Astrocyte (in vitro differentiated cells and primary cell): ENCODE data around the gene CYLD. TPM values are rescaled to one million over a fixed set of nuclear protein-coding genes. Genes with fewer than 3 reads are reported as not detected.

Experiments used
- DNase-seq: peaks from one replicate; pipeline ENCODE4 v3.0.0-alpha.2; 2010; ENCODE audit warnings: low read depth
- FAIRE-seq: peaks from 2 replicates; lab custom pipeline; 2011; peaks lifted over from hg19 to GRCh38; lab: Jason Lieb, UNC
- H2AFZ ChIP-seq: 2 replicates; pipeline ENCODE4 v1.6.0; 2012; ENCODE audit warnings: low read depth, low read length, inconsistent platforms
- H3K27ac ChIP-seq: 2 replicates; pipeline ENCODE4 v1.5.1; 2011; ENCODE audit warnings: low read depth, low read length, inconsistent platforms
- H3K27me3 ChIP-seq: 2 replicates; pipeline ENCODE4 v1.6.0; 2011; ENCODE audit warnings: low read length, inconsistent platforms; ENCODE audit not compliant: insufficient read depth
- H3K36me3 ChIP-seq: 2 replicates; pipeline ENCODE4 v1.5.1; 2011; ENCODE audit warnings: low read length, inconsistent platforms; ENCODE audit not compliant: insufficient read depth
- H3K4me1 ChIP-seq: 2 replicates; pipeline ENCODE4 v1.5.1; 2011; ENCODE audit warnings: low read length, inconsistent platforms; ENCODE audit not compliant: insufficient read depth
- H3K4me2 ChIP-seq: 2 replicates; pipeline ENCODE4 v1.6.0; 2012; ENCODE audit warnings: low read length, inconsistent platforms
- H3K4me3 ChIP-seq: 2 replicates; pipeline ENCODE4 v1.5.1; 2011; ENCODE audit warnings: low read depth, mild to moderate bottlenecking, low read length, inconsistent platforms; ENCODE audit not compliant: insufficient read depth
- H3K79me2 ChIP-seq: 2 replicates; pipeline ENCODE4 v1.6.0; 2012; ENCODE audit warnings: mild to moderate bottlenecking, low read length, inconsistent platforms; ENCODE audit not compliant: insufficient read depth
- H3K9ac ChIP-seq: 2 replicates; pipeline ENCODE4 v1.6.0; 2012; ENCODE audit warnings: mild to moderate bottlenecking, low read length, inconsistent platforms
- H3K9me3 ChIP-seq: 2 replicates; pipeline ENCODE4 v1.5.1; 2012; ENCODE audit warnings: low read depth, mild to moderate bottlenecking, low read length, inconsistent platforms; ENCODE audit not compliant: insufficient read depth
- H4K20me1 ChIP-seq: 2 replicates; pipeline ENCODE4 v1.6.0; 2012; ENCODE audit warnings: low read length, inconsistent platforms; ENCODE audit not compliant: insufficient read depth
- H3K27ac Mint-ChIP-seq: one replicate; pipeline ENCODE4 v1.8.0; 2021; ENCODE audit warnings: mild to moderate bottlenecking, mixed read lengths; ENCODE audit not compliant: unreplicated experiment
- H3K27me3 Mint-ChIP-seq: one replicate; pipeline ENCODE4 v1.8.0; 2021; ENCODE audit warnings: low read depth, mixed read lengths; ENCODE audit not compliant: unreplicated experiment
- H3K36me3 Mint-ChIP-seq: one replicate; pipeline ENCODE4 v1.8.0; 2021; ENCODE audit warnings: low read depth, mixed read lengths; ENCODE audit not compliant: unreplicated experiment
- H3K4me1 Mint-ChIP-seq: one replicate; pipeline ENCODE4 v1.8.0; 2021; ENCODE audit warnings: low read depth, mixed read lengths; ENCODE audit not compliant: unreplicated experiment
- H3K4me3 Mint-ChIP-seq: one replicate; pipeline ENCODE4 v1.8.0; 2021; ENCODE audit warnings: mild to moderate bottlenecking, moderate library complexity, mixed read lengths; ENCODE audit not compliant: unreplicated experiment
- H3K9me3 Mint-ChIP-seq: one replicate; pipeline ENCODE4 v1.8.0; 2021; ENCODE audit warnings: mild to moderate bottlenecking, mixed read lengths; ENCODE audit not compliant: unreplicated experiment
- CTCF ChIP-seq: IDR thresholded peaks from 2 replicates; pipeline ENCODE4 v1.5.1; 2011; ENCODE audit warnings: low read depth, mild to moderate bottlenecking, inconsistent platforms, low read length, moderate library complexity; ENCODE audit not compliant: insufficient read depth
- EZH2 ChIP-seq: IDR thresholded peaks from 2 replicates; pipeline ENCODE4 v1.6.1; 2012; ENCODE audit warnings: mild to moderate bottlenecking, low read length, inconsistent platforms; ENCODE audit not compliant: insufficient read depth
- total RNA-seq: library from RNA; stranded (reverse); gene quantifications from 2 replicates; pipeline ENCODE4 v1.2.1, GENCODE V29; 2021

CYLD gene
- total RNA-seq, 1 donor from 2014 or later: 34.2 TPM

GRCh38 chr16:50761267-50761666 lies 19.4 kb downstream of the CYLD start:
- H3K27me3 Mint-ChIP-seq: no peaks in the 10 kb centered on the region
- H3K9ac ChIP-seq: no peak overlapping the region
- H3K36me3 Mint-ChIP-seq: peaks cover 11% of the 10 kb centered on the region
- TF ChIP-seq EZH2 (no peak), CTCF (no peak)
- FAIRE-seq (no peak), DNase-seq (no peak)
- no peak overlapping the region for H2AFZ ChIP-seq
- H3K79me2 ChIP-seq: no peaks in the 10 kb centered on the region
- H3K4me2 ChIP-seq: no peak overlapping the region
- H3K4me3 ChIP-seq: no peak overlapping the region
- H3K4me1 Mint-ChIP-seq: peaks cover 11% of the 10 kb centered on the region
- H3K36me3 ChIP-seq: peaks cover 4% of the 10 kb centered on the region
- H3K27me3 ChIP-seq: no peaks in the 10 kb centered on the region
- H3K4me3 Mint-ChIP-seq: no peak overlapping the region
- no peak overlapping the region for H3K27ac Mint-ChIP-seq
- no peaks in the 10 kb centered on the region for H3K4me1 ChIP-seq
- peaks cover 3% of the 10 kb centered on the region for H4K20me1 ChIP-seq
- peaks cover 8% of the 10 kb centered on the region for H3K9me3 Mint-ChIP-seq
- H3K9me3 ChIP-seq: no peaks in the 10 kb centered on the region
- no peak overlapping the region for H3K27ac ChIP-seq

DNA sequence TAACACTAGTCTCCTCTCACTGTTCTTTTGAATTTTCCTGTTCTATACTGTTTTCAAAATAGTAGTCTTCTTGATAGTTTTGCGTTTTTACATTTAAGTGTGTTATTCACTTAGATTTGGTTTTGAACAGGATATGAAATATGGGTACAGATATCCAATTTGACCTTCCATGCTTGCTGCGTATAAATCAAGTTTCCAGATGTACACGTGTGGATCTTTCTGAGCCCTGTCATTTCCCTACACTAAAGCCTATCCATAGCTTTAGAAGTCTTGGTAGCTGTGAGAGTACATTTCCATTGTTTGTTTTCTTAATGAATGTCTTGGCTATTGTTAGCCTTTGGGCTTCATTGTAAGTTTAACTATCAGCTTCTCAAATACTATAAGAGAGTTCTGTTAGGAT lies 20.4 kb downstream of the CYLD start:
- Mint-ChIP-seq H3K4me1 (peaks cover 11% of the 10 kb centered on the region), H3K27ac (no peak overlapping the region), H3K27me3 (no peaks in the 10 kb centered on the region)

More for the DNA sequence above, 20.4 kb downstream of the CYLD start:
- FAIRE-seq (no peak), DNase-seq (no peak)
- H2AFZ ChIP-seq: no peak overlapping the region
- peaks cover 16% of the 10 kb centered on the region for H3K9me3 Mint-ChIP-seq
- no peak overlapping the region for H3K9ac ChIP-seq
- TF ChIP-seq CTCF: no peak
- TF ChIP-seq EZH2: no peak
- H3K9me3 ChIP-seq: no peaks in the 10 kb centered on the region
- H3K4me3 ChIP-seq: no peak overlapping the region
- H3K36me3 Mint-ChIP-seq: peaks cover 19% of the 10 kb centered on the region
- H3K4me3 Mint-ChIP-seq: no peak overlapping the region
- H3K4me1 ChIP-seq: no peaks in the 10 kb centered on the region
- peaks cover 3% of the 10 kb centered on the region for H4K20me1 ChIP-seq
- no peak overlapping the region for H3K4me2 ChIP-seq
- no peak overlapping the region for H3K27ac ChIP-seq
- H3K79me2 ChIP-seq: no peaks in the 10 kb centered on the region
- H3K36me3 ChIP-seq: no peaks in the 10 kb centered on the region
- no peaks in the 10 kb centered on the region for H3K27me3 ChIP-seq
